ENCODE results near the gene TRIAP1. TPM values are rescaled to one million over a fixed set of nuclear protein-coding genes. Genes with fewer than 3 reads are reported as not detected.

TRIAP1 gene
- polyA plus RNA-seq, 1 of the 3 experiments (the other 2 are of a cell fraction) = 34.1 TPM

DNA sequence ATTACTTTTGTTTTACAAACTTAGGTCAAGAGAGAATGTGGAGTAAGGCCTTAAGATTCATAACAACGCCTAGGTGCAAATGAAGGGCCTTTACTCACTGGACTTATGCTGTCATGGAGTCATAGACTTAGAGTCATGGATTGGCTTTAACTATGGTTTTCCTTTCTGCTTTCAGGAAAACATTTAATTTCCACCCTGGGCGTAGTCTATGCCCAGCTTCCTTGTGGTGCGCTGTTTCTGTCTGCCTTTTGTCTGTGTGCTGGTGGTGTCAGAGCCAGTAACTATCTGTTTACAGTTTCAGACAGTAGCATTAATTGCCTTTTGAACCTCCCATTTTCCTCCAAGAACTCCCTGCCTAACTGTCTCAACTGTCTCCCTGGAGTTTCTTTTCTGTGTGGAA lies 40.1 kb downstream of the TRIAP1 start:
- no peaks in the 10 kb centered on the region for H3K79me2 ChIP-seq (ENCODE audit: insufficient read depth)
- H3K9ac ChIP-seq = no peak overlapping the region
- H3K4me2 ChIP-seq = no peak overlapping the region
- no peaks in the 10 kb centered on the region for H3F3A ChIP-seq (replicated peaks; ENCODE audit: insufficient read depth)
- no peaks in the 10 kb centered on the region for H3K9me2 ChIP-seq
- H3K4me1 ChIP-seq (ENCODE audit: control insufficient read depth in 1 of 2, insufficient read depth in 2 of 2, low read depth in 1 of 2, low read length in 1 of 2) = no peaks in the 10 kb centered on the region; a peak in 1 of 4 replicates
- ChIA-PET POLR2A (no interaction called here), CTCF (interaction anchor here (3.2 kb wide), 1 partner anchor 23 kb away, joined by 14 read pairs; no protein-coding TSS in a partner anchor)
- no peaks in the 10 kb centered on the region for H3K27me3 ChIP-seq (ENCODE audit: insufficient read depth)
- TF ChIP-seq RFX5 (IDR thresholded peaks at IDR 0.05; ENCODE audit: low read length) (no peak), GABPA (IDR thresholded peaks at IDR 0.05; ENCODE audit: low read depth) (no peak), MEF2A (IDR thresholded peaks at IDR 0.05; ENCODE audit: borderline replicate concordance, low read depth) (no peak), EZH2phosphoT487 (IDR thresholded peaks at IDR 0.05; ENCODE audit: borderline replicate concordance, low read depth) (no peak), TAF1 (IDR thresholded peaks at IDR 0.05; ENCODE audit: borderline replicate concordance, low read depth, low read length) (no peak), TEAD4 (IDR thresholded peaks at IDR 0.05; ENCODE audit: borderline replicate concordance, insufficient read depth) (no peak), CHD2 (IDR thresholded peaks at IDR 0.05; ENCODE audit: low read length, partially characterized antibody) (no peak), FOXM1 (IDR thresholded peaks at IDR 0.05; ENCODE audit: low read depth) (no peak), ELF1 (IDR thresholded peaks at IDR 0.05) (no peak), YY1 (IDR thresholded peaks at IDR 0.05; ENCODE audit: low read depth) (no peak), NRF1 (IDR thresholded peaks at IDR 0.05; ENCODE audit: low read depth, low read length) (no peak), EP300 (IDR thresholded peaks at IDR 0.05; ENCODE audit: borderline replicate concordance in 1 of 2, low read depth in 1 of 2, low read length in 1 of 2) (no peak), RXRA (IDR thresholded peaks at IDR 0.05; ENCODE audit: borderline replicate concordance, low read depth) (no peak), SIN3A (IDR thresholded peaks at IDR 0.05; ENCODE audit: borderline replicate concordance, low read depth, low read length) (no peak), RCOR1 (IDR thresholded peaks at IDR 0.05; ENCODE audit: low read length) (no peak)
- TF ChIP-seq, protein P1, sequence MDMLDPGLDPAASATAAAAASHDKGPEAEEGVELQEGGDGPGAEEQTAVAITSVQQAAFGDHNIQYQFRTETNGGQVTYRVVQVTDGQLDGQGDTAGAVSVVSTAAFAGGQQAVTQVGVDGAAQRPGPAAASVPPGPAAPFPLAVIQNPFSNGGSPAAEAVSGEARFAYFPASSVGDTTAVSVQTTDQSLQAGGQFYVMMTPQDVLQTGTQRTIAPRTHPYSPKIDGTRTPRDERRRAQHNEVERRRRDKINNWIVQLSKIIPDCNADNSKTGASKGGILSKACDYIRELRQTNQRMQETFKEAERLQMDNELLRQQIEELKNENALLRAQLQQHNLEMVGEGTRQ (IDR thresholded peaks at IDR 0.05; ENCODE audit: borderline replicate concordance, low read depth, low read length) = no peak
- TF ChIP-seq, protein P2, sequence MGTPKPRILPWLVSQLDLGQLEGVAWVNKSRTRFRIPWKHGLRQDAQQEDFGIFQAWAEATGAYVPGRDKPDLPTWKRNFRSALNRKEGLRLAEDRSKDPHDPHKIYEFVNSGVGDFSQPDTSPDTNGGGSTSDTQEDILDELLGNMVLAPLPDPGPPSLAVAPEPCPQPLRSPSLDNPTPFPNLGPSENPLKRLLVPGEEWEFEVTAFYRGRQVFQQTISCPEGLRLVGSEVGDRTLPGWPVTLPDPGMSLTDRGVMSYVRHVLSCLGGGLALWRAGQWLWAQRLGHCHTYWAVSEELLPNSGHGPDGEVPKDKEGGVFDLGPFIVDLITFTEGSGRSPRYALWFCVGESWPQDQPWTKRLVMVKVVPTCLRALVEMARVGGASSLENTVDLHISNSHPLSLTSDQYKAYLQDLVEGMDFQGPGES (IDR thresholded peaks at IDR 0.05; ENCODE audit: low read depth, low read length) = no peak
- TF ChIP-seq, protein P3, sequence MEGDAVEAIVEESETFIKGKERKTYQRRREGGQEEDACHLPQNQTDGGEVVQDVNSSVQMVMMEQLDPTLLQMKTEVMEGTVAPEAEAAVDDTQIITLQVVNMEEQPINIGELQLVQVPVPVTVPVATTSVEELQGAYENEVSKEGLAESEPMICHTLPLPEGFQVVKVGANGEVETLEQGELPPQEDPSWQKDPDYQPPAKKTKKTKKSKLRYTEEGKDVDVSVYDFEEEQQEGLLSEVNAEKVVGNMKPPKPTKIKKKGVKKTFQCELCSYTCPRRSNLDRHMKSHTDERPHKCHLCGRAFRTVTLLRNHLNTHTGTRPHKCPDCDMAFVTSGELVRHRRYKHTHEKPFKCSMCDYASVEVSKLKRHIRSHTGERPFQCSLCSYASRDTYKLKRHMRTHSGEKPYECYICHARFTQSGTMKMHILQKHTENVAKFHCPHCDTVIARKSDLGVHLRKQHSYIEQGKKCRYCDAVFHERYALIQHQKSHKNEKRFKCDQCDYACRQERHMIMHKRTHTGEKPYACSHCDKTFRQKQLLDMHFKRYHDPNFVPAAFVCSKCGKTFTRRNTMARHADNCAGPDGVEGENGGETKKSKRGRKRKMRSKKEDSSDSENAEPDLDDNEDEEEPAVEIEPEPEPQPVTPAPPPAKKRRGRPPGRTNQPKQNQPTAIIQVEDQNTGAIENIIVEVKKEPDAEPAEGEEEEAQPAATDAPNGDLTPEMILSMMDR (IDR thresholded peaks at IDR 0.05) = no peak
- TF ChIP-seq, protein P4, sequence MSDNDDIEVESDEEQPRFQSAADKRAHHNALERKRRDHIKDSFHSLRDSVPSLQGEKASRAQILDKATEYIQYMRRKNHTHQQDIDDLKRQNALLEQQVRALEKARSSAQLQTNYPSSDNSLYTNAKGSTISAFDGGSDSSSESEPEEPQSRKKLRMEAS (IDR thresholded peaks at IDR 0.05; ENCODE audit: low read depth) = no peak
- H4K20me1 ChIP-seq (ENCODE audit: insufficient read depth) = no peaks in the 10 kb centered on the region
- H3K27ac ChIP-seq (ENCODE audit: low read depth in 2 of 2, low read length in 1 of 2) = no peak overlapping the region
- DNase-seq = no peak
- no peaks in the 10 kb centered on the region for H3K9me3 ChIP-seq
- H3K4me3 ChIP-seq (ENCODE audit: low read depth in 2 of 2, low read length in 1 of 2) = no peak overlapping the region
- H3K36me3 ChIP-seq (replicated peaks in 1 of 2; ENCODE audit: control insufficient read depth in 1 of 2, insufficient read depth in 2 of 2, low read length in 1 of 2) = no peaks in the 10 kb centered on the region
- WGBS (ENCODE audit: low lambda C conversion rate) = 97% methylated on average over 3 of the region's 3 CpGs
- H2AFZ ChIP-seq (ENCODE audit: low read depth) = no peak overlapping the region
